WTC11 (cell line): Measurements from ENCODE around the gene TSPAN18.

Source experiments
- CREB1 ChIP-seq: sonication (generic); formaldehyde crosslinking; IDR thresholded peaks from 2 replicates; pipeline ENCODE4 v1.8.0; 2023; ENCODE audit warnings: mild to moderate bottlenecking, missing genetic modification reagents
- RELA ChIP-seq: sonication (generic); formaldehyde crosslinking; IDR thresholded peaks from 2 replicates; pipeline ENCODE4 v1.8.1; 2022; ENCODE audit warnings: missing genetic modification reagents, mild to moderate bottlenecking, borderline replicate concordance
- TF ChIP-seq, protein P1 (sequence below): fragments of 200-600 bp; IDR thresholded peaks from 2 replicates; pipeline ENCODE4 v1.8.0; 2022; ENCODE audit warnings: antibody characterized with exemption

DNA sequence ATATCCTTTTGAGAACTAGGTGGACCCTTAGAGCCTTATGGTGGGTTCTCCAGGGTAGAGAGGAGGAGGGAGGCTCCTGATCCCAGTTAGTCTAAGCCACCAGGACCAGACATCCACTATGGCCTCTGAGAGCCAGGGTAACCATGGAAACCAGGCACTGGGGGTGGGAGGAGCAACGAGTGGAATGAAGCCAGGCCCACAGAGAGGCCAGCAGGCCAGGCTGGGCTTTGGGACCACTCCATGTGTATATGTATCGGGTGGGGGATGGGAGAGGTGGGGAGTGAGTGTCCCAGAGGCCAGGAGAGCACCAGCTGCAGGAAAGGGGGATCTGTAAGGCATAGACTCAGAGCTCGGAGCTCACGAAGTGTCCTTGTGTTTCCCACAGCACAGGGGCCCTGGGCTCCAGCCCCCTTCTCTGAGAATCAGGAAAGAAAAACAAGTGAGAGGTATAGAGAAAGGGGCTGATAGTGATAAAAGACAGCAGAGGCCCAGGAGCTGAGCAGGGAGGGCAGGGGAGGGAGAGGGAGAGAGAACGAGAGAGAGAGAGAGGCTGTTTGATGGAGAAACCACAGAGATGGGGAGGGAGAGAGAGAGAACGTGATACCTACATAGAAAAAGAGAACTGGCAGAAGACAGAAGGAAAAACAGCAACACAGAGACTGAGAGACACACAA, 15.5 kb upstream of the TSPAN18 start:
- TF ChIP-seq, protein P1, sequence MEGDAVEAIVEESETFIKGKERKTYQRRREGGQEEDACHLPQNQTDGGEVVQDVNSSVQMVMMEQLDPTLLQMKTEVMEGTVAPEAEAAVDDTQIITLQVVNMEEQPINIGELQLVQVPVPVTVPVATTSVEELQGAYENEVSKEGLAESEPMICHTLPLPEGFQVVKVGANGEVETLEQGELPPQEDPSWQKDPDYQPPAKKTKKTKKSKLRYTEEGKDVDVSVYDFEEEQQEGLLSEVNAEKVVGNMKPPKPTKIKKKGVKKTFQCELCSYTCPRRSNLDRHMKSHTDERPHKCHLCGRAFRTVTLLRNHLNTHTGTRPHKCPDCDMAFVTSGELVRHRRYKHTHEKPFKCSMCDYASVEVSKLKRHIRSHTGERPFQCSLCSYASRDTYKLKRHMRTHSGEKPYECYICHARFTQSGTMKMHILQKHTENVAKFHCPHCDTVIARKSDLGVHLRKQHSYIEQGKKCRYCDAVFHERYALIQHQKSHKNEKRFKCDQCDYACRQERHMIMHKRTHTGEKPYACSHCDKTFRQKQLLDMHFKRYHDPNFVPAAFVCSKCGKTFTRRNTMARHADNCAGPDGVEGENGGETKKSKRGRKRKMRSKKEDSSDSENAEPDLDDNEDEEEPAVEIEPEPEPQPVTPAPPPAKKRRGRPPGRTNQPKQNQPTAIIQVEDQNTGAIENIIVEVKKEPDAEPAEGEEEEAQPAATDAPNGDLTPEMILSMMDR: no peak
- no peak for TF ChIP-seq RELA
- TF ChIP-seq CREB1 (CRISPR knock-in tag): no peak
